Measurements from ENCODE around the gene PLA2G2C.

GRCh38 chr1:20125100-20125499 lies 61.2 kb downstream of the PLA2G2C start:
- TF ChIP-seq POLR2A (IDR thresholded peaks at IDR 0.05; ENCODE audit: low read length) (no peak), GATA1 (IDR thresholded peaks at IDR 0.05; ENCODE audit: low read depth, low read length) (no peak)
